Activated gamma-delta T cell treated with Interleukin-2 at 50 U/mL for 16 hours (primary cell): Measurements from ENCODE around the gene RAPGEF6.
A peak's percentile ranks its signal among the peaks of the same experiment; 100 is the strongest.
"Not testable (repeated sequence)": the region's sequence is repeated elsewhere in the genome, so short reads cannot be mapped to it uniquely, and the experiment has no call there.

ENCODE experiments used
- DNase-seq: peaks from one replicate; pipeline ENCODE4 v3.0.0-alpha.2; 2020

Gene RAPGEF6

GRCh38 chr5:131639148-131639547 is 4.1 kb upstream of the RAPGEF6 start:
- no peak for DNase-seq

- no peak for DNase-seq
Observed at GRCh38 chr5:131637694-131638093, 2.7 kb upstream of the RAPGEF6 start.

GRCh38 chr5:131635684-131636572 is 899 bp upstream of the RAPGEF6 start:
- no peak for DNase-seq

GRCh38 chr5:131634666-131634995 is 398 bp downstream of the RAPGEF6 start:
- DNase-seq: peak; percentile 60

- DNase-seq: no peak
Observed at GRCh38 chr5:131634238-131634637, 791 bp downstream of the RAPGEF6 start.

- DNase-seq: no peak
Observed at GRCh38 chr5:131633830-131634229, 1.2 kb downstream of the RAPGEF6 start.

- no peak for DNase-seq
Observed at GRCh38 chr5:131630963-131631350, 4.1 kb downstream of the RAPGEF6 start.

GRCh38 chr5:131630208-131630962 is 4.6 kb downstream of the RAPGEF6 start:
- no peak for DNase-seq

- DNase-seq: no peak
Observed at GRCh38 chr5:131628990-131629389, 6.0 kb downstream of the RAPGEF6 start.

- DNase-seq: no peak
Observed at GRCh38 chr5:131627207-131627865, 7.7 kb downstream of the RAPGEF6 start.

GRCh38 chr5:131622633-131623032 is 12.4 kb downstream of the RAPGEF6 start:
- no peak for DNase-seq

- not testable (repeated sequence) for DNase-seq
Observed at GRCh38 chr5:131621164-131621563, 13.9 kb downstream of the RAPGEF6 start.

GRCh38 chr5:131619102-131619501 is 15.9 kb downstream of the RAPGEF6 start:
- no peak for DNase-seq

GRCh38 chr5:131617140-131617822 is 17.7 kb downstream of the RAPGEF6 start:
- no peak for DNase-seq

GRCh38 chr5:131615957-131616356 is 19.1 kb downstream of the RAPGEF6 start:
- no peak for DNase-seq

GRCh38 chr5:131613423-131613822 is 21.6 kb downstream of the RAPGEF6 start:
- DNase-seq: no peak

GRCh38 chr5:131611064-131611381 is 24.0 kb downstream of the RAPGEF6 start:
- DNase-seq: no peak

GRCh38 chr5:131610198-131611063 is 24.6 kb downstream of the RAPGEF6 start:
- DNase-seq: no peak

GRCh38 chr5:131609774-131610173 is 25.3 kb downstream of the RAPGEF6 start:
- DNase-seq: no peak

GRCh38 chr5:131608597-131608996 is 26.4 kb downstream of the RAPGEF6 start:
- DNase-seq: no peak

GRCh38 chr5:131607903-131608540 is 27.0 kb downstream of the RAPGEF6 start:
- DNase-seq: no peak

- DNase-seq: no peak
Observed at GRCh38 chr5:131607418-131607817, 27.6 kb downstream of the RAPGEF6 start.
